IMR-90 (cell line): Measurements from ENCODE around the gene COLEC12.

Experiments
- BHLHE40 ChIP-seq: fragments of 150-350 bp; IDR thresholded peaks from 2 replicates; pipeline ENCODE4 v1.6.1; 2016; ENCODE audit warnings: mild to moderate bottlenecking, low read depth, low read length
- ELK1 ChIP-seq: fragments of 150-350 bp; IDR thresholded peaks from 2 replicates; pipeline ENCODE4 v1.6.1; 2016; ENCODE audit warnings: low read depth, mild to moderate bottlenecking, low read length, moderate library complexity, borderline replicate concordance
- FOS ChIP-seq: fragments of 150-350 bp; IDR thresholded peaks from 2 replicates; pipeline ENCODE4 v1.6.1; 2016; ENCODE audit warnings: low read depth, low read length
- POLR2A ChIP-seq: IDR thresholded peaks from 2 replicates; pipeline ENCODE4 v1.6.1; 2012; ENCODE audit warnings: mild to moderate bottlenecking, low read depth, low read length
- RAD21 ChIP-seq: IDR thresholded peaks from 2 replicates; pipeline ENCODE4 v1.6.1; 2012; ENCODE audit warnings: low read length, improper control_type of control experiment
- RFX5 ChIP-seq: IDR thresholded peaks from 2 replicates; pipeline ENCODE4 v1.8.0; 2012; ENCODE audit warnings: low read depth, mild to moderate bottlenecking, low read length, moderate library complexity
- SMC3 ChIP-seq: fragments of 150-350 bp; IDR thresholded peaks from 2 replicates; pipeline ENCODE4 v1.6.1; 2016; ENCODE audit warnings: low read depth, mild to moderate bottlenecking, antibody characterized with exemption, low read length, moderate library complexity
- TF ChIP-seq, protein P1 (sequence below): conservative IDR thresholded peaks from 2 replicates; pipeline ENCODE4 v1.5.1; 2012; ENCODE audit warnings: mild to moderate bottlenecking, low read depth, low read length, improper control_type of control experiment

DNA sequence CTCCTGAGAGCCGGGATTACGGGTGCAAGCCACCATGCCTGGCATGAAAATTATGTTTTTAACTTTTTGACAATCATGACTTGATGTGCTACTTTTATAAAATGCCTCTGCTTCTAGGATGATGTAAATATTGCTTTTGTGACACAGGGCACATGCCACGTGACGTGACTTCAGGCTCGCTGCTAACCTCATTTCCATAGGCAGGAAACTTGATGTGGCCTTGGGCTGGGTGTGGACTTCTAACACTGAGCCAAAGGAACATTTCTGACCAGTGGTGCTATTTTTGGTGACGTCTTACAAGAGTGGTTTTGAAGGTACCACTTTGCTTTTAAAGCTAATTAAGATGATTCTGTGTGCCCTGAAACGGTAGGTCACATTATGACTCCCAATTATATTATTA, 198.4 kb downstream of the COLEC12 start:
- TF ChIP-seq BHLHE40 (no peak), FOS (no peak), RAD21 (no peak), SMC3 (no peak), POLR2A (no peak), ELK1 (no peak), RFX5 (no peak)
- TF ChIP-seq, protein P1, sequence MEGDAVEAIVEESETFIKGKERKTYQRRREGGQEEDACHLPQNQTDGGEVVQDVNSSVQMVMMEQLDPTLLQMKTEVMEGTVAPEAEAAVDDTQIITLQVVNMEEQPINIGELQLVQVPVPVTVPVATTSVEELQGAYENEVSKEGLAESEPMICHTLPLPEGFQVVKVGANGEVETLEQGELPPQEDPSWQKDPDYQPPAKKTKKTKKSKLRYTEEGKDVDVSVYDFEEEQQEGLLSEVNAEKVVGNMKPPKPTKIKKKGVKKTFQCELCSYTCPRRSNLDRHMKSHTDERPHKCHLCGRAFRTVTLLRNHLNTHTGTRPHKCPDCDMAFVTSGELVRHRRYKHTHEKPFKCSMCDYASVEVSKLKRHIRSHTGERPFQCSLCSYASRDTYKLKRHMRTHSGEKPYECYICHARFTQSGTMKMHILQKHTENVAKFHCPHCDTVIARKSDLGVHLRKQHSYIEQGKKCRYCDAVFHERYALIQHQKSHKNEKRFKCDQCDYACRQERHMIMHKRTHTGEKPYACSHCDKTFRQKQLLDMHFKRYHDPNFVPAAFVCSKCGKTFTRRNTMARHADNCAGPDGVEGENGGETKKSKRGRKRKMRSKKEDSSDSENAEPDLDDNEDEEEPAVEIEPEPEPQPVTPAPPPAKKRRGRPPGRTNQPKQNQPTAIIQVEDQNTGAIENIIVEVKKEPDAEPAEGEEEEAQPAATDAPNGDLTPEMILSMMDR = no peak
